Measurements from ENCODE around the gene MBNL2. TPM values are rescaled to one million over a fixed set of nuclear protein-coding genes. Genes with fewer than 3 reads are reported as not detected.

MBNL2 gene
- total and polyA plus RNA-seq, 2 of the 4 experiments (the other 2 are of a cell fraction) = 26.9 to 103 TPM

DNA sequence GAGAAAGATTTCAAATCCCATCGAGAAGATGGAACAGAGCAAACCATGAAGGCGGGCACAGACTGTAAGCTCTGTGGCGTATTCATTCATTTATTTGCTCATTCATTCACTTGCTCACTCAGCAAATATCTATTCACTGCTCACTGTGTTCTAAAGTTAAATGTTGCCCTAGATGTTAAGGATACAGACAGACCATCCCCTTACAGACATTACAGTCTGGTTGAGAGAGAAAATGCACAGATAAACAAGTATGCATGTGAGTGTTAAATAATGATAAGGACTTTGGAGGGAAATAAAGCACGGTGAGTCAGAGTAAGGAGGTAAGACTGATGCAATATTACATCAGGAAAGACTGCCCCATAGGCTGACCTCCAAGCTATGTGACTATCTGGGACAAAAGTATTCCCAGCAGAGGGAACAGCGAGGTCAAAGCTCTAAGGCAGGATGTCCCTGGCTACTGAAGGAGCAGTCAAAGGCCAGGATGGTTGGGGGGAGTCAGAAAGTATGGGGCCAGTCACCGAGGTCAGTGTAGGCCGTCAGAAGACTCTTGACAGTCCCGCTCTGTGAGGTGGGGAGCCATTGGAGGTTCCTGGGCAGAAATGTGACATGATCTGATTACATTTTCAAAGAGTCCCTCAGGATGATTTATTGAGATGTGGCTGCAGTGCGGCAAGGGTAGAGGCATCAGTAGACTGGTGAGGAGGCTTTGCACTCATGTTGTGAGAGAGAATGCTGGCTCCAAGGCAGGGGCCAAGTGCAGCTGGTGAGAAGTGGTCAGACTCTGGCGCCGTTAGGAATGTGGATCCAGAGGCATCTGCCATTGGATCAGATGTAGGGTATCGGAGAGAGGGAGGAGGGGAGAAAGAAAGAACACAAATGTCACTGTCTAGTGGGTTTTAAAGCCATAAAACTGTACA, 37.9 kb downstream of the MBNL2 start (continued):
- no peak for TF ChIP-seq CHD1 (IDR thresholded peaks at IDR 0.05; ENCODE audit: low read depth, low read length)
- TF ChIP-seq MAFK (IDR thresholded peaks at IDR 0.05; ENCODE audit: low read depth, low read length) = peak; percentile 86
- TF ChIP-seq MAZ (IDR thresholded peaks at IDR 0.05; ENCODE audit: borderline replicate concordance, low read depth, low read length) = no peak

DNA sequence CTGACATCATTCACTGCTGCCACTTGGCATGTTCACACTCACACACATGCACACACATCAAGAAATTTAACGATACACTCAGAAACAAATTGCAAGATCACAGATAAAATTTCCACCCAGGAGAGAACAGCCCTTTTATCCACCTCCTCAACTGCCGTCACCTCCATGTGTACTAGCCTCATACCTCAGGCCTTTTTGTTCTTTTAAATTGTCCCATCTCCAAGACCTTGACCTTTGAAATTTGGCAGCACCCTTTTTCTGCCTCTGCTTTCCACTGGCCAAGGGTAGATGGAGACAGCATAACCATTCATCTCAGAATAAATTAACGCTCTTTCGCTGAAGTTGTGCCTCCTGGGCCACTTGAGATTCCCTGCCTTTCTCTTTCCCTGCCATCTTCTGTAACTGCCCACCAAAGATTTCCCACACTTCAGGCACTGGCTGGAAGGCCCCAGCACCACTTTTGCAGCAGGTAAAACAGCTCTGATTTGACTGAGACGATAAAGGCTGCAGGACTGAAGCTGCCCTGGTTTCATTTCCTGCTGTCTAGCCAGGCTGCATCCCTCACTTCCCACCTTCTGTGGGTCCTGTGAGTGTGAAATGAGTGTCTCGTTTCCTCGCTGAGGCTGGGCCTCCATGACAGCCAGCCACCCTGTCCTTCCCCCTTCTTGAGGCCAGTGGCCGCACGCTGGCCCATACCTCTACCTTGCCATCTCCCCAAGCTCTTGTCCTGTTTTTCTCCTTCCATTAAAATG, 39.3 kb downstream of the MBNL2 start:
- Histone ChIP-seq H3K79me1 (ENCODE audit: low read depth in 1 of 2, low read length in 2 of 2) (peaks cover 49 to 84% of the 10 kb centered on the region in 2 experiments), H3K4me3 (ENCODE audit: insufficient read depth, low read depth, low read length) (no peak overlapping the region), H4K20me1 (ENCODE audit: insufficient read depth, low read length) (peaks cover 15% of the 10 kb centered on the region; the same call in 1 of the 2 replicates), H3K9ac (ENCODE audit: low read depth, low read length) (no peak overlapping the region), H3K36me3 (ENCODE audit: control insufficient read depth, insufficient read depth, low read length) (no peaks in the 10 kb centered on the region), H3K56ac (ENCODE audit: extremely low read depth, insufficient read depth, low read length) (no peak overlapping the region), H3K27me3 (ENCODE audit: control insufficient read depth, insufficient read depth, low read length) (no peaks in the 10 kb centered on the region), H3K27ac (ENCODE audit: insufficient read depth, low read length) (peak overlapping the region; percentile 20; the same call in 1 of the 2 replicates), H2AK9ac (replicated peaks; ENCODE audit: low read depth, low read length, poor library complexity) (peak overlapping the region; percentile 7), H2BK120ac (ENCODE audit: low read depth, low read length) (peak overlapping the region; percentile 90), H2AFZ (replicated peaks; ENCODE audit: low read length, poor library complexity) (no peak overlapping the region), H2BK20ac (ENCODE audit: low read depth, low read length) (peak overlapping the region; percentile 83; the same call in 1 of the 2 replicates), H3K4me2 (ENCODE audit: low read depth, low read length) (no peak overlapping the region), H2BK5ac (ENCODE audit: low read depth, low read length, poor library complexity, severe bottlenecking) (peak overlapping the region; percentile 37), H3K9me3 (ENCODE audit: control insufficient read depth, insufficient read depth, low read length) (no peaks in the 10 kb centered on the region), H4K91ac (ENCODE audit: insufficient read depth, low read depth, low read length) (peak overlapping the region; percentile 95), H2AK5ac (ENCODE audit: low read depth, low read length) (peak overlapping the region; percentile 83), H3K9me1 (ENCODE audit: insufficient read depth, low read length) (peaks cover 45% of the 10 kb centered on the region), H4K8ac (ENCODE audit: low read depth in 2 of 2, low read length in 2 of 2) (peak overlapping the region; percentile 61 to 84; a peak in 3 of 4 replicates), H3K18ac (ENCODE audit: low read depth, low read length) (peak overlapping the region; percentile 44), H3K4ac (ENCODE audit: low read depth, low read length) (peak overlapping the region; percentile 91), H3K14ac (replicated peaks; ENCODE audit: low read depth, low read length) (peak overlapping the region; percentile 84; the same call in 1 of the 2 replicates), H2BK15ac (ENCODE audit: low read depth, low read length) (peak overlapping the region; percentile 67; the same call in 2 of the 3 replicates), H4K5ac (ENCODE audit: low read depth, low read length) (peak overlapping the region; percentile 45), H3K4me1 (ENCODE audit: control insufficient read depth, insufficient read depth, low read length) (peaks cover 47% of the 10 kb centered on the region), H3K23ac (ENCODE audit: low read depth, low read length) (peak overlapping the region; percentile 77)
- intact Hi-C loops (cut with micrococcal nuclease) (no loop called here), dilution Hi-C loops (cut with HindIII; ENCODE audit: low sequenced_read_pairs, unreplicated experiment) (no loop called here), in situ Hi-C loops (cut with MboI; ENCODE audit: low sequenced_read_pairs) (no loop called here)
- POLR2A ChIA-PET (ENCODE audit: unreplicated experiment) = no interaction called here
- no TSS peak for BruUV-seq (replicated peaks)
- ATAC-seq (ENCODE audit: low read depth) (no peak), DNase-seq (no peak)
- CTCF ChIA-PET = no interaction called here
- WGBS, 2 experiments (ENCODE audit: extremely low coverage in 2 of 2, insufficient read length in 1 of 2) = 83% methylated on average over 2 of the region's 9 CpGs; no CpG with 5 or more reads in 1 of the 2 experiments
- TF ChIP-seq BHLHE40 (IDR thresholded peaks at IDR 0.05; ENCODE audit: low read depth, low read length) (no peak), MAFK (IDR thresholded peaks at IDR 0.05; ENCODE audit: low read depth, low read length) (no peak), CEBPB (IDR thresholded peaks at IDR 0.05; ENCODE audit: low read depth, low read length) (no peak), CHD1 (IDR thresholded peaks at IDR 0.05; ENCODE audit: low read depth, low read length) (no peak), MAZ (IDR thresholded peaks at IDR 0.05; ENCODE audit: borderline replicate concordance, low read depth, low read length) (no peak), RFX5 (IDR thresholded peaks at IDR 0.05; ENCODE audit: low read depth, low read length) (no peak), POLR2A (IDR thresholded peaks at IDR 0.05; ENCODE audit: low read depth, low read length) (no peak), FOS (IDR thresholded peaks at IDR 0.05; ENCODE audit: low read depth, low read length) (no peak), MXI1 (IDR thresholded peaks at IDR 0.05; ENCODE audit: borderline replicate concordance, low read depth, low read length) (no peak), RAD21 (IDR thresholded peaks at IDR 0.05; ENCODE audit: low read length) (no peak), SMC3 (IDR thresholded peaks at IDR 0.05; ENCODE audit: low read depth, low read length) (no peak), RCOR1 (IDR thresholded peaks at IDR 0.05; ENCODE audit: insufficient replicate concordance, low read length) (no peak)
- TF ChIP-seq, protein P1, sequence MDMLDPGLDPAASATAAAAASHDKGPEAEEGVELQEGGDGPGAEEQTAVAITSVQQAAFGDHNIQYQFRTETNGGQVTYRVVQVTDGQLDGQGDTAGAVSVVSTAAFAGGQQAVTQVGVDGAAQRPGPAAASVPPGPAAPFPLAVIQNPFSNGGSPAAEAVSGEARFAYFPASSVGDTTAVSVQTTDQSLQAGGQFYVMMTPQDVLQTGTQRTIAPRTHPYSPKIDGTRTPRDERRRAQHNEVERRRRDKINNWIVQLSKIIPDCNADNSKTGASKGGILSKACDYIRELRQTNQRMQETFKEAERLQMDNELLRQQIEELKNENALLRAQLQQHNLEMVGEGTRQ (IDR thresholded peaks at IDR 0.05; ENCODE audit: low read depth, low read length) = no peak

Data from IMR-90 (cell line).